HepG2 (cell line): ENCODE results near the gene SYNJ2. TPM values are rescaled to one million over a fixed set of nuclear protein-coding genes. Genes with fewer than 3 reads are reported as not detected.

Experiments
- ATAC-seq: fragments of 200-7000 bp; cut with Tn5 transposase; 3 replicates; pipeline ENCODE4 v1.9.1; 2020; ENCODE audit warnings: mild to moderate bottlenecking, moderate library complexity
- BruUV-seq: library from RNA; stranded (reverse); fragments of 400-500 nt; replicated peaks from 2 replicates; lab custom pipeline; 2021; lab: Mats Ljungman, UMichigan
- CTCF ChIA-PET: fragments of 300-600 bp; formaldehyde crosslinking; extraction: SDS; loops from one replicate; lab custom pipeline; 2021; ENCODE audit warnings: low total read pairs, inconsistent platforms, low intra/inter-chr PET ratio; lab: Yijun Ruan, JAX
- POLR2A ChIA-PET: fragments of 350-600 bp; sonication (Branson Sonifier 250); formaldehyde crosslinking; loops from one replicate; lab custom pipeline; 2020; ENCODE audit warnings: antibody characterized with exemption, inconsistent platforms; lab: Yijun Ruan, JAX
- DNase-seq: peaks from one replicate; pipeline ENCODE4 v3.0.0-alpha.2; 2015; ENCODE audit warnings: low spot score
- FAIRE-seq: peaks from 3 replicates; lab custom pipeline; 2011; peaks lifted over from hg19 to GRCh38; lab: Jason Lieb, UNC
- H2AFZ ChIP-seq: one replicate; pipeline ENCODE4 v1.6.1; 2011; ENCODE audit warnings: low read length, inconsistent platforms
- H3K27ac ChIP-seq: fragments of 300-600 bp; 3 replicates; pipeline ENCODE4 v1.8.0; 2011; ENCODE audit warnings: mixed run types, mild to moderate bottlenecking, mixed read lengths, low read length, inconsistent platforms; ENCODE audit not compliant: insufficient read depth; ENCODE audit errors: extremely low read length
- H3K27me3 ChIP-seq, 2 experiments: fragments of 200-600 bp in 1 of 2; 2 replicates in 1 of 2; 3 replicates in 1 of 2; pipeline versions ENCODE4 v1.6.0 to v1.8.0; 2011; ENCODE audit warnings: low read length in 2 of 2, mild to moderate bottlenecking in 2 of 2, moderate library complexity in 2 of 2, inconsistent platforms in 1 of 2; ENCODE audit not compliant: insufficient read depth in 2 of 2, control insufficient read depth in 1 of 2
- H3K36me3 ChIP-seq, 2 experiments: fragments of 200-600 bp in 1 of 2; replicated peaks in 1 of 2; 2 replicates in 1 of 2; 3 replicates in 1 of 2; pipeline versions ENCODE4 v1.5.1 to v1.8.0; 2011; ENCODE audit warnings: low read length in 2 of 2, inconsistent platforms in 1 of 2; ENCODE audit not compliant: insufficient read depth in 2 of 2, control insufficient read depth in 1 of 2
- H3K4me1 ChIP-seq: 2 replicates; pipeline ENCODE4 v1.5.1; 2012; ENCODE audit warnings: low read length, inconsistent platforms; ENCODE audit not compliant: insufficient read depth
- H3K4me2 ChIP-seq: 2 replicates; pipeline ENCODE4 v1.6.0; 2011; ENCODE audit warnings: low read depth, low read length, inconsistent platforms
- H3K4me3 ChIP-seq, 3 experiments: fragments of 200-600 bp in 1 of 3; sonication (generic), shearing (Covaris generic) in 1 of 3; replicated peaks in 1 of 3; 2 replicates each; pipeline ENCODE4 v1.5.1; 2011 to 2016; ENCODE audit warnings: low read length in 3 of 3, inconsistent platforms in 2 of 3, low read depth in 2 of 3, mild to moderate bottlenecking in 2 of 3, control low read depth in 1 of 3, mixed read lengths in 1 of 3; ENCODE audit not compliant: insufficient read depth in 1 of 3
- H3K79me2 ChIP-seq: one replicate; pipeline ENCODE4 v1.6.1; 2011; ENCODE audit warnings: low read length, inconsistent platforms; ENCODE audit not compliant: insufficient read depth
- H3K9ac ChIP-seq: 2 replicates; pipeline ENCODE4 v1.6.0; 2011; ENCODE audit warnings: mild to moderate bottlenecking, low read depth, low read length, inconsistent platforms; ENCODE audit not compliant: insufficient read depth
- H3K9me3 ChIP-seq: 2 replicates; pipeline ENCODE4 v1.5.1; 2012; ENCODE audit warnings: mild to moderate bottlenecking, low read length
- H4K20me1 ChIP-seq: 2 replicates; pipeline ENCODE4 v1.6.0; 2011; ENCODE audit warnings: inconsistent platforms, mild to moderate bottlenecking, low read length, moderate library complexity; ENCODE audit not compliant: insufficient read depth
- HNRNPH1 ChIP-seq: fragments of 200-400 bp; formaldehyde crosslinking; optimal IDR thresholded peaks from 2 replicates; pipeline ENCODE3; 2017; ENCODE audit warnings: mild to moderate bottlenecking, low read depth, low read length
- KMT2B ChIP-seq: IDR thresholded peaks from 2 replicates; pipeline ENCODE4 v1.6.1; 2016; ENCODE audit warnings: missing genetic modification reagents, missing compliant biosample characterization
- MEIS1 ChIP-seq: sonication (generic); formaldehyde crosslinking; IDR thresholded peaks from 2 replicates; pipeline ENCODE4 v1.9.0; 2021; ENCODE audit warnings: mild to moderate bottlenecking, missing genetic modification reagents, moderate library complexity, borderline replicate concordance
- POLR2G ChIP-seq: fragments of 200-400 bp; formaldehyde crosslinking; IDR thresholded peaks from 2 replicates; pipeline ENCODE4 v1.6.1; 2018; ENCODE audit warnings: mild to moderate bottlenecking, low read depth, low read length, moderate library complexity
- RNF219 ChIP-seq: sonication (generic); formaldehyde crosslinking; IDR thresholded peaks from 2 replicates; pipeline ENCODE4 v1.5.0; 2020; ENCODE audit warnings: mild to moderate bottlenecking, missing genetic modification reagents
- SNAPC2 ChIP-seq: sonication (generic); formaldehyde crosslinking; IDR thresholded peaks from 2 replicates; pipeline ENCODE4 v1.8.1; 2022; ENCODE audit warnings: mild to moderate bottlenecking, missing genetic modification reagents
- TIGD3 ChIP-seq: sonication (generic); formaldehyde crosslinking; IDR thresholded peaks from 2 replicates; pipeline ENCODE4 v1.5.1; 2020; ENCODE audit warnings: mild to moderate bottlenecking, missing genetic modification reagents, borderline replicate concordance
- ZMYM3 ChIP-seq: sonication (generic); formaldehyde crosslinking; IDR thresholded peaks from 2 replicates; pipeline ENCODE4 v1.5.1; 2020; ENCODE audit warnings: mild to moderate bottlenecking, missing genetic modification reagents
- ZNF160 ChIP-seq: sonication (generic); formaldehyde crosslinking; IDR thresholded peaks from 2 replicates; pipeline ENCODE4 v1.8.0; 2022; ENCODE audit warnings: mild to moderate bottlenecking, inconsistent platforms, missing genetic modification reagents
- ZNF281 ChIP-seq: sonication (generic); formaldehyde crosslinking; IDR thresholded peaks from 2 replicates; pipeline ENCODE4 v1.4.0; 2020; ENCODE audit warnings: missing genetic modification reagents, borderline replicate concordance
- ZNF460 ChIP-seq: sonication (generic); formaldehyde crosslinking; IDR thresholded peaks from 2 replicates; pipeline ENCODE4 v1.5.1; 2020; ENCODE audit warnings: missing genetic modification reagents, mild to moderate bottlenecking, borderline replicate concordance
- ZNF770 ChIP-seq: sonication (generic); formaldehyde crosslinking; IDR thresholded peaks from 2 replicates; pipeline ENCODE4 v1.5.0; 2020; ENCODE audit warnings: mild to moderate bottlenecking, missing genetic modification reagents
- ZNF792 ChIP-seq: IDR thresholded peaks from 2 replicates; pipeline ENCODE4 v1.6.1; 2016
- ZSCAN25 ChIP-seq: sonication (generic); formaldehyde crosslinking; IDR thresholded peaks from 2 replicates; pipeline ENCODE4 v1.8.0; 2022; ENCODE audit warnings: mild to moderate bottlenecking, missing genetic modification reagents
- WGBS: methylation state at CpG from one replicate; pipeline ENCODE4 v1.1.6; 2017; ENCODE audit warnings: low lambda C conversion rate; 5-methylcytosine and 5-hydroxymethylcytosine counted together
- in situ Hi-C: cut with HindIII; loops from 2 replicates; pipeline ENCODE4 v1.10.0; 2017; ENCODE audit warnings: low pct_unique_long_range_greater_than_20kb; ENCODE audit not compliant: extremely low pct_ligation_motif_present
- intact Hi-C: fragments of 100-400 bp; cut with micrococcal nuclease; formaldehyde crosslinking; loops from one replicate; pipeline ENCODE4 v1.10.0; 2022; ENCODE audit not compliant: unreplicated experiment
- polyA plus RNA-seq, 8 experiments: library from polyadenylated mRNA; depleted of rRNA in 3 of 8; stranded (reverse) in 7 of 8; unstranded in 1 of 8; fragments of >200 nt; fragmentation: Illumina TruSeq in 4 of 8; extraction: Trizol in 4 of 8; gene quantifications; 2 replicates each; pipeline versions ENCODE4 v1.2.1 to v1.2.3, GENCODE V29; 2011 to 2016; ENCODE audit warnings: low read depth in 4 of 8, missing spikeins in 1 of 8, mixed read lengths in 1 of 8; ENCODE audit not compliant: insufficient read depth in 1 of 8
- total RNA-seq, 5 experiments: library from RNA; depleted of rRNA; stranded (reverse); fragments of >200 nt; fragmentation: Illumina TruSeq; extraction: Trizol; gene quantifications; 2 replicates each; pipeline ENCODE4 v1.2.3, GENCODE V29; 2016; ENCODE audit warnings: low read depth in 1 of 5

SYNJ2 gene
- total and polyA plus RNA-seq, 2 of the 13 experiments (the other 11 are each of a cell fraction or from before 2014, with no cell fraction given), result 39.1 to 57.6 TPM

- POLR2A ChIA-PET, result interaction anchor here (0.8 to 16.1 kb wide), 10 partner anchors 10 to 200 kb away, joined by 3 to 345 read pairs (median 8); no protein-coding TSS in a partner anchor
- H3K27ac ChIP-seq, result peak overlapping the region; percentile 96
- peak overlapping the region; percentile 70 to 88 (median 77) for H3K4me3 ChIP-seq
- CTCF ChIA-PET, result interaction anchor here (2.9 kb wide), 1 partner anchor 89 kb away, joined by 19 read pairs; no protein-coding TSS in a partner anchor
- no peak overlapping the region for H2AFZ ChIP-seq
- peaks cover 59% of the 10 kb centered on the region for H3K79me2 ChIP-seq
- intact Hi-C loops, result loop anchor here (1.0 kb wide), 2 partner anchors 29 to 51 kb away; no protein-coding TSS in a partner anchor
- FAIRE-seq (peak; percentile 49), ATAC-seq (no peak), DNase-seq (no peak)
- H3K36me3 ChIP-seq, result peaks cover 3 to 9% of the 10 kb centered on the region in 2 experiments; a peak in 3 of 5 replicates
- H3K27me3 ChIP-seq, result no peaks in the 10 kb centered on the region; a peak in 1 of 5 replicates
- in situ Hi-C loops, result loop anchor here (5.0 kb wide), 1 partner anchor 89 kb away; no protein-coding TSS in a partner anchor
- H3K9ac ChIP-seq, result peak overlapping the region; percentile 97
- BruUV-seq, result no TSS peak
- H3K4me1 ChIP-seq, result peaks cover 82% of the 10 kb centered on the region
- 75% methylated on average over 9 of the region's 9 CpGs for WGBS
- no peaks in the 10 kb centered on the region for H3K9me3 ChIP-seq
- peaks cover 9% of the 10 kb centered on the region; the same call in 1 of the 2 replicates for H4K20me1 ChIP-seq
- peak overlapping the region; percentile 95 for H3K4me2 ChIP-seq
- TF ChIP-seq ZNF460 (no peak), SNAPC2 (CRISPR knock-in tag) (no peak), TIGD3 (CRISPR knock-in tag) (no peak), ZNF160 (CRISPR knock-in tag) (no peak), ZMYM3 (CRISPR knock-in tag) (peak; percentile 38; the same call in 1 of the 2 replicates), HNRNPH1 (no peak), RNF219 (CRISPR knock-in tag) (peak; percentile 67; the same call in 1 of the 2 replicates), ZNF792 (no peak), POLR2G (no peak), ZSCAN25 (no peak), KMT2B (CRISPR knock-in tag) (0 out of 2 replicates have a peak, but pooled peaks have one; percentile 2), ZNF770 (CRISPR knock-in tag) (peak; percentile 93), ZNF281 (no peak), MEIS1 (CRISPR knock-in tag) (no peak)
These were observed 1.9 kb downstream of the SYNJ2 start for GRCh38 chr6:157983406-157984119.
